Dedifferentiated amniotic fluid mesenchymal stem cell (primary cell): ENCODE results near the gene ZW10.

Source experiments
- DNase-seq: peaks from one replicate; pipeline ENCODE4 v3.0.0-alpha.2; 2016; ENCODE audit errors: extremely low spot score

ZW10 gene

DNA sequence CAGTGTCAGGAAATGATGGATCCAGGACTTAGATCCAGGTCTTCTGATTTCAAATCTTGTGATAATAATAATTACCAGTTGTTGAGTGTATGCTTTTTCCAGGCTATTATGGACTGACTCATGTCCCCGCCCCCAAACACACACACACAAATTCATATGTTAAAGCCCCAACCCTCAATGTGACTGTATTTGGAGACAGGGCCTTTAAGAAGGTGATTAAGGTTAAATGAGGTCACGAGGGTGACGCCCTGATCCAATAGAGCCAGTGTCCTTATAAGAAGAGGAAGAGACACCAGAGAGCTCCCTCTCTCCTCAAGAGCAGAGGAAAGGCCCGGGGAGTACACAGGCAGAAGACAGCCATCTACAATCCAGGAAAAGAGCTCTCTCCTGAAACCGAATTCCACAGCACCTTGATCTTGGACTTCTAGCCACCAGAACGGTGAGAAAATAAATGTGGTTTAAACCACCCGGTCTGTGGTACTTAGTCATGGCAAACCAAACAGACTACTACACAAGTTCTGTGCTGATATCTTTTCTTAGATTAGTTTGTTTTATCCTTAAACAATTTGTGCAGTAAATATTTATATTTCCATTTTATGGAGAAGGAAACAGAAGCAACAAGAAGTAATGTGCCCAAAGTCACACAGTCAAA, 75.6 kb downstream of the ZW10 start:
- no peak for DNase-seq

GRCh38 chr11:113697111-113697510, 76.4 kb downstream of the ZW10 start:
- DNase-seq, result no peak

GRCh38 chr11:113695207-113695606, 78.3 kb downstream of the ZW10 start:
- DNase-seq, result no peak

GRCh38 chr11:113694390-113694789, 79.1 kb downstream of the ZW10 start:
- no peak for DNase-seq

- DNase-seq, result no peak
These were observed 80.5 kb downstream of the ZW10 start for GRCh38 chr11:113693030-113693429.

- DNase-seq, result no peak
These were observed 82.6 kb downstream of the ZW10 start for GRCh38 chr11:113690619-113691569.

DNA sequence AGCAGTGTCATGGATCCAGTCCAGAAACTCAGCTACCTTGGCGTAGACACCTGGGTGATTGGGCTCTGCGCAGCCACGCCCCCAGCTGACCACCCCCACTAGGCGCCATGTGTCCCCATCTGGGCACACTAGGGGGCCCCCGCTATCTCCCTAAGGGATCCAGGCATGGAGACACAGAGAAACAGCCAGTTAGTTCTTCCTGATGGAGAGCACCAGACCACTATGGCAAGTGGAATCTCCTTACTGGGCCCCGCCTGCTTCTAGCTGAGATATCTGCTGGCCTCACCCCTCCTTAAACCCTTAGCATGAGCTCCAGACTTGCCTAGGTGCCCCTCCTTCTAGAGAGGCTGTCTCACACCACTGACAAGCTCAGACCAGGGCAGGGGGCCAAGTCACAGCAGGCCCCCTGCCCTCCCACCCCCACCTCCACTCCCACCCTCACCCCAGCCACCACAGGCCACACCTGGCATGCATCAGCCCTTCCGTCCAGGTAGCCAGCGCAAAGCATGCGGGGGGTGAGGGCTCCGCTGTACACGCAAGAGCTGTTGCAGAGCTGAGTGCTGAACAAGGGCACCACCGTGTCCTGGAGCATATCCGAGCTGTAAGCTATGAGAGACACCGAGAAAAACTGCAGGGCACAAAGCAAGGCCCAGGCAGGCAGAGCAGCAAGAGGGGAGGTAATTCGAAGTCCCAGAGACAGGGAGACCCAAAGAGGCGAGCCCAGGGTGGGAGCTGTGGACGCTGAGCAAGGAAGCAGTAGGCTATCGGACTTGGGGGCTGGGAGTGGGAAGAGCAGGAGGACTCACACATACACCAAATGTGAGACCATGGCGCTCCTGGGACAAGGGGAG, 83.5 kb downstream of the ZW10 start:
- DNase-seq, result no peak

DNA sequence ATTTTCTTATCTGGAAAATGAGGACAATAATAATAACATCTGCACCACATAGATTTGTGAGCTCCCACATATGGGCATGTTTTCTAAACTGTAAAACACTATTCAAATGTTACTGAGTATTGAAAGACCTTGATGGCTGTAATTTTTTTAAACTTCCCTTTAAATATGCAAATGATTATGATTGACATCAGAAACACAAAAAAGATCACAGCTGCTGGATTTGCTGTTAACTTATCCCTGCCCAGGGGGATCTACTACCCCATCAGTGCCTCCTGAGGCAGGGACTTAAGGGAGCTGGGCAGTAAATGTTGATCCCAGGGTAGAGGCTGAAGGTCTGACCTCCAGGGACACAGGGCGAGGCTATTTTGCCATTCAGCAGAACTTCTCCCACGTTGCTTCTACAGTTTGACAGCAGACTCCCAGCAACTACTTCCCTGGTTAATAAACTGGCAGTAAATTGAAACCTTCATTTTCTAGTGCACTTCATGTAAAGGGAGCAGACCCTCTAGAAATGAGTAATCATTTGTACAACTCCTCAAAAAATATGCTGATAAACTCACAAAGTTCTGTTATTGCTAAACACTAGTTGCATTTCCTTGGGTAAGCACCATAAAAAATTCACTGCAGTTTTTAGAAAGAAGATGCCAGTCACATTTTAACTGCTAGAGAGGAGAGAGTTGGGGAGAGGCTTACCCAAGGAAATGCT, 87.7 kb downstream of the ZW10 start:
- DNase-seq, result no peak

DNA sequence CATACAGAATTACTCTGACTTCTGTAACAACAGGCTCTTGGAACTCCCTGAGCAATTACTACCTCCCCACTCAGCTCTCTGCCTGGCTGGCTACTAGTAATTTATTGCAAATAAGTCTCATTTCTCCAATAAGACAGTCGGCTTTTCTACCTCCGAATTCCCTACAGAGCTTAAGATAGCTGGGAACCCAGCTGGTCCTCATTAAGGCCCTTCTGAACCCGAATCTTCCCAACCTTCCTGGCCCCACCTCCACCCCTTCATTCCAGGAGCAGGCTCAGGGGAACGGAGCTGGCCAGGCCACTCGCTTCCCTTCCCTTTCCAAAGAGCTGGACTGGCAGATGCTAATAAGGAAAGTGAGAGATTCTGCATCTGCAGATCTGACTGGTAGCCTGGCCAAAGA, 89.0 kb downstream of the ZW10 start:
- DNase-seq, result no peak

GRCh38 chr11:113683481-113684046, 89.9 kb downstream of the ZW10 start:
- no peak for DNase-seq
